Adipocyte (in vitro differentiated cells): ENCODE measurements around the gene SLC3A2.
"Not testable (repeated sequence)": the region's sequence is repeated elsewhere in the genome, so short reads cannot be mapped to it uniquely, and the experiment has no call there.

Experiments
- DNase-seq: peaks from one replicate; pipeline ENCODE4 v3.0.0-alpha.2; 2015; ENCODE audit warnings: low read depth
- H3K27me3 ChIP-seq: replicated peaks from 2 replicates; pipeline ENCODE4 v1.7.0; 2013; ENCODE audit warnings: mild to moderate bottlenecking, low read length, moderate library complexity; ENCODE audit not compliant: control insufficient read depth, insufficient read depth
- H3K36me3 ChIP-seq: 2 replicates; pipeline ENCODE4 v1.7.0; 2013; ENCODE audit warnings: low read length, mild to moderate bottlenecking, moderate library complexity; ENCODE audit not compliant: control insufficient read depth, insufficient read depth, severe bottlenecking
- H3K4me1 ChIP-seq: 2 replicates; pipeline ENCODE4 v1.7.0; 2013; ENCODE audit warnings: mild to moderate bottlenecking, low read length, moderate library complexity; ENCODE audit not compliant: control insufficient read depth, insufficient read depth
- H3K4me3 ChIP-seq: 2 replicates; pipeline ENCODE4 v1.7.0; 2013; ENCODE audit warnings: mild to moderate bottlenecking, low read length, moderate library complexity
- H3K9ac ChIP-seq: 2 replicates; pipeline ENCODE4 v1.7.0; 2013; ENCODE audit warnings: mild to moderate bottlenecking, low read length, moderate library complexity
- H3K9me3 ChIP-seq: 2 replicates; pipeline ENCODE4 v1.7.0; 2013; ENCODE audit warnings: mild to moderate bottlenecking, low read length, moderate library complexity; ENCODE audit not compliant: control insufficient read depth

The SLC3A2 gene

GRCh38 chr11:62928011-62928410 lies 47.3 kb downstream of the SLC3A2 start:
- peaks cover 61% of the 10 kb centered on the region for H3K27me3 ChIP-seq
- H3K4me1 ChIP-seq: peaks cover 11% of the 10 kb centered on the region
- no peak overlapping the region for H3K4me3 ChIP-seq
- no peak overlapping the region for H3K9ac ChIP-seq
- no peaks in the 10 kb centered on the region for H3K9me3 ChIP-seq
- no peak for DNase-seq
- H3K36me3 ChIP-seq: no peaks in the 10 kb centered on the region

- H3K4me3 ChIP-seq: no peak overlapping the region
- no peak for DNase-seq
- H3K27me3 ChIP-seq: peaks cover 60% of the 10 kb centered on the region
Measured at GRCh38 chr11:62930157-62930556, 49.5 kb downstream of the SLC3A2 start.

DNA sequence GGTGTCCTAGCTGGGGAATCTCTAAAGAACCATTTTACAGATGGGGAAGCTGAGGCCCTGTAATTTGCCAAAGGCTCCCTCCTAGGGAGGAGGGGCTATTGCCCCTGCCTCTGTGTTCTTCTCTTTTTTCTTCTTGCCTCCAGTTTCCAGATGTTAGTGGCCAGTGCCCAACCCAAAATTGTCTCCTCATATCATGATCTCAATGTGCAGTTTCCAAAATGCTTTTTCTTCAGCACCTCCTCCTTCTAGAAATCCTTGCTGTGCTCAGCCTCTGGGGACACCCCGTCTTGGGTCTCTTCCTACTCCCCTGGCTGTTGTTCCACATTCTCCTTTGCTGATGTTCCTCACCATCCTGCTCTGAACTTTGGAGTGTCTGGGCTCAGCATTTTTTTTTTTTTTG lies 50.0 kb downstream of the SLC3A2 start:
- no peak for DNase-seq
- Histone ChIP-seq H3K4me3 (no peak overlapping the region), H3K36me3 (no peaks in the 10 kb centered on the region), H3K9me3 (no peaks in the 10 kb centered on the region), H3K27me3 (peaks cover 55% of the 10 kb centered on the region), H3K4me1 (peaks cover 5% of the 10 kb centered on the region), H3K9ac (no peak overlapping the region)

More at GRCh38 chr11:62930157-62930556, 49.5 kb downstream of the SLC3A2 start:
- Histone ChIP-seq H3K9ac (no peak overlapping the region), H3K9me3 (no peaks in the 10 kb centered on the region), H3K36me3 (no peaks in the 10 kb centered on the region), H3K4me1 (peaks cover 6% of the 10 kb centered on the region)

GRCh38 chr11:62931499-62932278 lies 51.0 kb downstream of the SLC3A2 start:
- Histone ChIP-seq H3K4me3 (no peak overlapping the region), H3K9ac (no peak overlapping the region), H3K27me3 (peaks cover 49% of the 10 kb centered on the region), H3K4me1 (no peaks in the 10 kb centered on the region), H3K9me3 (no peaks in the 10 kb centered on the region), H3K36me3 (no peaks in the 10 kb centered on the region)
- no peak for DNase-seq

DNA sequence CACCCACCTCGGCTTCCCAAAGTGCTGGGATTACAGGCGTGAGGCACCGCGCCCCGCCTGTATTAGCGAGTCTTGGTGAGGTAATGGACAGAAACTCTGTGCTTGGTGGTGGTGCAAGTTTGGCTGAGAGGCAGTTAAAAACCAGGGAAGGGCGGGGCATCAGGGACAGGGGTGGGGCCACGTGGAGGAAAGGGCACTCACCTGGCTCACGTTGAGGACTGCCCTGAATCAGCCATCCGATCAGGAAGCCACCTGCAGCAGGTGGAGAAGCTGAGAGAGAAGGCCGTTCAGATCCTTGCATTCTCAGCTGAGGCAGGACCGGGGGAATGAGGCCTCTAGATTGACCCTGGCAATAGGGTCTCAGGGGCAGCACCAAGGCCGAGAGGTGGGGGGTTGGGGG lies 52.6 kb downstream of the SLC3A2 start:
- Histone ChIP-seq H3K9me3 (peaks cover 4% of the 10 kb centered on the region), H3K36me3 (no peaks in the 10 kb centered on the region), H3K4me3 (no peak overlapping the region), H3K4me1 (no peaks in the 10 kb centered on the region), H3K9ac (no peak overlapping the region), H3K27me3 (peaks cover 38% of the 10 kb centered on the region)
- no peak for DNase-seq

- H3K4me3 ChIP-seq: no peak overlapping the region
- H3K9ac ChIP-seq: no peak overlapping the region
- no peaks in the 10 kb centered on the region for H3K36me3 ChIP-seq
- peaks cover 4% of the 10 kb centered on the region for H3K9me3 ChIP-seq
- peaks cover 32% of the 10 kb centered on the region for H3K27me3 ChIP-seq
- H3K4me1 ChIP-seq: no peaks in the 10 kb centered on the region
- no peak for DNase-seq
Measured at GRCh38 chr11:62933750-62934495, 53.2 kb downstream of the SLC3A2 start.

DNA sequence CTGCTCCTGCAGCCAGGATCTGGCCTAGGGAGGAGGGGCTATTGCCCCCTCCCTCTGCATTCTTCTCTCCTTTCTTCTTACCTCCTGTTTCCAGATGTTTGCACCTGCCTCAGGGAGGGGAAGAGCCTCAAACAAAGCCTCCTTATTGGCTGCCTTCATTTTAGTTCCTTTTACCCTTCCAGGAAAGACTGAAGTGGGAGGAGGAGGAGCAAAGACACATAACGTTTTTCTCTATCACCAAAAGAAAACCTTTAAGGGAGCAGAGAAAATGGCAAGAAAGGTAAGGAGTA lies 53.7 kb downstream of the SLC3A2 start:
- peaks cover 4% of the 10 kb centered on the region for H3K9me3 ChIP-seq
- no peaks in the 10 kb centered on the region for H3K36me3 ChIP-seq
- peaks cover 27% of the 10 kb centered on the region for H3K27me3 ChIP-seq
- H3K9ac ChIP-seq: no peak overlapping the region
- H3K4me3 ChIP-seq: no peak overlapping the region
- H3K4me1 ChIP-seq: no peaks in the 10 kb centered on the region
- no peak for DNase-seq

GRCh38 chr11:62937528-62937927 lies 56.8 kb downstream of the SLC3A2 start:
- not testable (repeated sequence) for H3K4me3 ChIP-seq, H3K4me1 ChIP-seq, H3K36me3 ChIP-seq, H3K9me3 ChIP-seq, H3K9ac ChIP-seq, DNase-seq
- H3K27me3 ChIP-seq: peaks cover 16% of the 10 kb centered on the region
